Right ventricle myocardium superior (tissue), 1 donor: Measurements from ENCODE around the gene TGFBR2. TPM values are rescaled to one million over a fixed set of nuclear protein-coding genes. Genes with fewer than 3 reads are reported as not detected.

Experiments
- ATAC-seq: fragments of 200-7000 bp; cut with Tn5 transposase; one replicate; pipeline ENCODE4 v1.9.1; 2020; ENCODE audit warnings: mild to moderate bottlenecking; ENCODE audit not compliant: poor library complexity
- DNase-seq: peaks from one replicate; pipeline ENCODE4 v3.0.0-alpha.2; 2020
- intact Hi-C: fragments of 100-400 bp; cut with DNase I; formaldehyde crosslinking; loops from one replicate; pipeline ENCODE4 v1.11.2; 2022
- total RNA-seq: library from RNA; stranded (reverse); fragmentation: NEBNext Ultra II Directional; extraction: Animal tissue kit (Norgen Biotek cat#: 25700); gene quantifications from one replicate; pipeline ENCODE4 v1.2.1, GENCODE V29; 2021
- donor health status: DM: no; HTN: yes; CAD: no; lungs with severe emphysema.

The TGFBR2 gene
- total RNA-seq, 1 donor from 2014 or later: 168 TPM

DNA sequence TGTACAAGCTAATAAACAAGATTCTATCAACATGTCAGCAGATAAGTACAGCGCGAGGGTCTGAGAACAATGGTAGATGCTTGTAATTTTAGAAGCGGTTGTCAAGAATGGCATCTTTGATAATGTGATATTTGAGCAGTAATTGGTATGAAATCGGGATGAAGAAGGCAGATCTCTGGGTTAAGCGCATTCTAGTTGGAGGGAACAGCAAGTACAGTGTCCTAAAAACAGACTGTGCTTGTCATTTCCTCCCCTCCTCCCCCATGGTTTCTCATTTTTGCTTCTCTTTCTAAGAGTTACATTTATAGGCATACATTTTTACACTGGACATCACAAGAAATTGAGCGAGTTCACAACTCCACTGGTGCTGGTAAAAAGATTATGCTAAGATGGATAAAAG, 23.3 kb downstream of the TGFBR2 start:
- ATAC-seq (peak; percentile 41), DNase-seq (no peak)
- intact Hi-C loops: no loop called here

DNA sequence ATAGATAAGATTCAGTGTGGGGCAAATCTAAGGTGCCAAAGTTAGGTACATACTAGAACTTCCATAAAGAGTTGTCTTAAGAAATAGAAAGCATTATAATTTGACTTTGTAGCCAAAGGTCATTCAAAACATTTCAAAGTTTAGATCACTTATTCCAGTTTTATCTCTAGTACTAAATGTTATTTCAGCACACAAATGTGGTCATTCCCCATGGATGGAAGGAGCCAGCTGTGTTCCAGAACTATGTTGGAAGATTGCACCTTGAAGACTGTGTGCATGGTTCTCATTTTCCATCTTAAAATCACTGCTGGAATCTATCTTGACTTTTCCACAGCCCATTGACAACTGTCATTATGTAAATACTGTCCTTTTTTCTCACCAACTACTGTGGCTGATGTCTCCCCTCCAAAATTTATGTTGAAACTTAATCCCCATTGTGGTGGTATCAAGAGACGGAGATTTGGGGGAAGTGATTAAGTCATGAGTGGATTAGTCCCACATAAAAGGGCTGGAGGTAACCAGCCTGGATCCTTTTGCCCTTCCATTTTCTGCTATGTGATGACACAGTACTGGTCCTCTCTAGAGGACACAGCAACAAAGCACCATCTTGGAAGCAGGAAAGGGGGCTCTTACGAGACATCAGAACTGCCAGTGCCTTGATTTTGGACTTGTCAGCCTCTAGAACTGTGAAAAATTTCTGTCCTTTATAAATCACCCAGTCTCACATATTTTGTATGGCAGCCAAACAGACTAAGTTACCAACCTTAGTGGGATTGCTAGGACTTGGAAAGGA, 24.0 kb downstream of the TGFBR2 start:
- intact Hi-C loops: no loop called here
- no peak for DNase-seq
- ATAC-seq: peak; percentile 51

DNA sequence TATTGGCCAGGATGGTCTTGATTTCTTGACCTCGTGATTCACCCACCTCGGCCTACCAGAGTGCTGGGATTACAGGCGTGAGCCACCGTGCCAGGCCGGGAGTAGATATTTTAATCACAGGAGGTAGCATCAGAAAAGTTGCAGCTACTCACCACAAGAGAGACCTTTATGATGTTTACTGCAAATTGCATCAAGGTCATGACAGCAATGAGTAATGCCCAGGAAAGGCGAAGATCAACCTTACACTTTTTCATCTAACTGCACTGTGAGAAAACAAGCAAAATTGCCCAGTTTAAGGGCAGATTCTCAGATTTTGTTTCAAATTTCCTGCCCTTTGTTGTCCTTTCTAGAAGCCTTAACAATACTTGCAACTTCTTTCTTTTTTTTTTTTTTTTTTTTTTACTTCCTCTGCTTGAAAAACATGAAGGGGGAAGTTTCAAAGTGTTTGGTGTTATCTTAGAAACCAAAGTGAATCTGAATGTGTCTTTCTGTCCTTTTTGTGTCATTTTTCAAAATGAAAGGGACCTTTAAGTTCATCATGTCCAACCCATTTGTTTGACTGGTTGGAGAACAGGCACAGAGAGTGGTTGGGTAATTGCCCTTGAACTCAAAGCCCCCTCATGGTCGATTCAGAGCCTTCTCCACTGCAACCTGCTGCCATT, 25.0 kb downstream of the TGFBR2 start:
- intact Hi-C loops: no loop called here

DNA sequence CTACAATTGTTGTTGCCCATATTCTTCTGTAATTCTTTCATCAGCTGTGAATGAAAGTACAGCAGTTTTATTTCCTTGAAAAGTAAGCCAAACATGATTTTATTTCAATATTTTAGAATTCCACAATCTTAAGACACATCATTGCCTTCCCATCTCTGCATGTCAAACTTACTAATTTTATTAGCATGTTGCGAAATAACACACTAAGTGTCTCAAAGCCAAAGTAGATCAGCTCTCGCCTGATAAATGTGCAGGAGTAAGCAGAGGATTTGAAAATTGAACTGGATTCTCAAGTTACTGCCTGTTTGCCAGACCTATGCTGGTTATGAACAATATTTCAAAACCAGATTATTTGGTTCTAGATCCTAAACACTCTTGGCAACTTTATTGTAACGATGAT, 25.7 kb downstream of the TGFBR2 start:
- ATAC-seq: peak; percentile 3
- DNase-seq: no peak
- intact Hi-C loops: no loop called here

More for the DNA sequence above, 25.0 kb downstream of the TGFBR2 start:
- DNase-seq (no peak), ATAC-seq (no peak)

DNA sequence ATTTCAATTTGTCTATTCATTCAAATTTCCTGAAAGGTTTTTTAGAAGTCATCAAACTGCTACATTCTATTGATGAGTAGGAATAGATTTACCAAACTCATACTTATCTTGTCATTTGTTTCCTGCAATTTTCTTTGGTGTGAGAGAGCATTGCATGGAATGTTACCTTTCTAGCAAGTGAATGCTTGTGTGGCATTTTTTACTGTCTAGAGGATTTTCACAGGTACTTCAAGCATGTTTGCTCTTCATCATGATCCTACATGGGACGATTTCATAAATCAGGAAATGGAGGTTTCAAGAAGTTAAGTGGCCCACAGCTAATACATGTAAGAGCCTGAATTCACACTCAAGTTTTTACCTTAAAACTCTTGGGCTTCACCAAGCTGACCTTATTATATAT, 26.1 kb downstream of the TGFBR2 start:
- no peak for DNase-seq
- ATAC-seq: no peak
- intact Hi-C loops: no loop called here

DNA sequence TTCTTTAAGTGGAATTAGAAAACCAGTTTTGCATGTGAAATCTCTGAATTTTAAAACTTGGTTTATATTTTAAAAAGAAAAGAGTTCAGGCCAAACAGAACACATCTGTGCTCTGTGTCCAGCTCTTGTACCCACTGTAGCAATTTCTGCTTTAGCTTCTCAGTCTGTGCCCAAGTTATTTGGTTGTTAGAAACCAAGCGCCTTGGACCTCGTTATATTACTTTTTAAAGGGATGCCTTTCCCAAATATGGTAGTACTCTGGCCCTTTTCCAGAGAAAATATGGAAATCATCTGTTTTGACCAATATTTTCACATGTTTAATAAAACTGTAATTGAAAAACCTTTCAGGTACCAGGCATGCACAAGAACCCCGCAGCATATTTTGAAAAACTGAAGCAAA, 27.3 kb downstream of the TGFBR2 start:
- no peak for DNase-seq
- no peak for ATAC-seq
- intact Hi-C loops: no loop called here

DNA sequence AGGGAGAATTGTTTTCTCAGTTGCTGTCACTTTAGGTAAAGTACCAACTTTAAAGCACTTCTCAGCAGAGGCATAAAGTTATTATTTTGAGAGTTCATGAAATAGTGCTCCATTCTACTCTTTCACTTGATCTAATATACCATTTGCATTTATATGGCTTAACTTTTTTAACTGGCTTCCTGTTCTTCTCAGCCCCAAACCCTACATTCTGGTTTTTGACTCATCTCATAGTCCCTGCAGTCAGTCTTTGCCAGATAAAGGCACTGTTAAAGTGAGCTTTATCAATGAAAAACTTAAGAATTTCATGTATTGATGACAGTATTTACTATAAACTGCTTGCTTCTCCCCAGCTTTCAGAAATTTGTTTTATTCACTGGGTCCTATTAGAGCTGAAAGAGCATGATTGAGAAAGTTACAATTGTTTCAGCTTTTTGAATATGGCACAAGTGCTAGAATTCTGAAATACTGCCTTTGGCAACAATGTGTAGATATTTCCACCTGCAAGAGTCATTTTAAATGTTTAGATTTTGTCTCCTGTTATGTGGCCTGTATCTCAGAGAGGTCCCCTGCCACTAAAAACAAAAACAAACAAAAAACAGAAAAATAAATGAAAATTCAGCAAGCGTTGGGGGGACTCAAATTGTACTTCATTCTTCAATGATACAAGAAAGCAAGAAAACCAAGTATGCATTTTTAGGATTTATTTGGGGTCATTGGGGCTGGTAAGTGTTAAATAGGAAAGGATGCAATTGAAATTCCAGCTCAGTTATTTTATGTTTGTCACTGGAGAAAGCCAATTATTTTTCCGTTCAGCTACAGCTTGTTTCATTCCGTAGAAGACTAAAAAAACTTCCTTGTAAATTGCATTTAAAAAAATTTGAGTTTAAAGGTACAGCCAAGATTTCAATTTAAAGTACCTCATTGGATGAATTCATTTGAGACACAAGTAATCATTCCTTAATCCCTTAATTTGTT, 28.6 kb downstream of the TGFBR2 start:
- DNase-seq (no peak), ATAC-seq (no peak)
- intact Hi-C loops: no loop called here

DNA sequence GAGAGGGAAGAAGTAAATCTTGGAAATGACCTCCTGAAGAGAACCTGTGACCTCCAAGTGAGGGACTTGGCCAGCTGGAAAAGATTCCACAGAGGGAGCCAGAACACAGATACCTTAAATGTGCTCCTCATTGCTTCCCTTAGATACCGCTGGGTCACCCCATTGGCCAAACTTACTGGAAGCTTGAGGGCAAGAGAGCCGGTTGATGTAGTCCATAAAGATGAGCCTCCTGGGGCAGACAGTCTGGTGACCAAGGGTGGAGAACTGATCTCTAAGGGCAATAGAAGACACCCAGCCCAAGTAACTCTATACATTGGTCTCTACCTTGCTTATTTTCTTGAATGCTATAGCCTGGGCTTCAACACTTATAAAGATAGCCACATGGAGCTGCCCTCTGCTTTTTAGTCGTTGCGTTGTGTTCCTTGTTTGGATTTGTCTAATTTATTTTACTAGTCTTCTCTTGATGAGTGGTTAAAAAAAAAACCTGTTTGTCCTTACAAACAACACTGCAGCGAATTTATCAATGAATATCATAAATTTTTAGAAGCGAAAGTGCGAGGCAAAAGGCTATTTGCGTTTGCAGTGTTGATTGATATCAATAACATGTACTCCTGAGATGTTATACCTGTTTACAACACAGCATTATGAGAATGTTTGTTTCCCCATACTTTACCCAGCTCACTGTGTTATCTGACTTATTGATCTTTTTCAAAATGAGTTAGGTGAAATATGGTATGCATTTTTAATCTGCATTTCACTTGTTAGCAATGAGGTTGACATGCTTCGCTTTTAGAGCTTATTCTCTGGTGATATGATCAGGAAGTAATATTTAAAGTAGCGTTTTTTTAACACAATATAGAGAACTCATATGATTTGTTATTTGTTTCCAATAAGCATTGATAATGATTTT, 31.2 kb downstream of the TGFBR2 start:
- no peak for DNase-seq
- intact Hi-C loops: no loop called here
- no peak for ATAC-seq

DNA sequence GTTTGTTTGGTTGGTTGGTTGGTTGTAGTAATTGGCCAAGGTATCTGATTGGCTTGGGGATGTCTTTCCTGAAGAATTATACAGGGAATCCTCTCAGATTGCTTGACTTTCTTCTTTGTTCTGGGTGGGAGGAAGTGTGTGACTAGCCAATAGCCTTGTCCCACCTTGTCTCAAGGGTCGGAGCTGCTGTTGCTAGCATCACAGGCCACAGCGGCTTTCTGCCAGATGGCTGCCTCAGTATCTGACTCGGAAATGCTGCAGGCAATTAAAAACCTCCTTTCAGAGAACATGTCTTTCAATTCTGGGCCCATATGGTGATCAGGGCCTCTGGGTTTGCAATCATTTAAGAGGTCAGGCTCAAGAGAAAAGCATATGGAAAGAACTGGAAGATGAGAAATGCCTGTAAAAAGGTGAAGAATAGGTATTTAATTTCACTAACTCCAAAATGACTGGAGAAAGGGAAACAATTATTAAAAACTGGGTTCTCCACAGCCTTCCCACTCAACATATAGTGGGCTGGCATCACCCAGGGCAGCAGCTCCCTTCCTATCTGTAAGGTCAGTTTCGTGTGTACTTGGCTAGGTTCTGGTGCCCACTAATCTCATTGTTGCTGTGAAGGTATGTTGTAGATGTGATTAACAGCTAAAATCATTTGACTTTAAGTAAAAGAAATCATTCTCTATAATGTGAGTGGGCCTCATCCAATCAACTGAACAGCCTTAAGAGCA, 32.4 kb downstream of the TGFBR2 start:
- peak; percentile 67 for DNase-seq
- peak; percentile 47 for ATAC-seq
- intact Hi-C loops: no loop called here

DNA sequence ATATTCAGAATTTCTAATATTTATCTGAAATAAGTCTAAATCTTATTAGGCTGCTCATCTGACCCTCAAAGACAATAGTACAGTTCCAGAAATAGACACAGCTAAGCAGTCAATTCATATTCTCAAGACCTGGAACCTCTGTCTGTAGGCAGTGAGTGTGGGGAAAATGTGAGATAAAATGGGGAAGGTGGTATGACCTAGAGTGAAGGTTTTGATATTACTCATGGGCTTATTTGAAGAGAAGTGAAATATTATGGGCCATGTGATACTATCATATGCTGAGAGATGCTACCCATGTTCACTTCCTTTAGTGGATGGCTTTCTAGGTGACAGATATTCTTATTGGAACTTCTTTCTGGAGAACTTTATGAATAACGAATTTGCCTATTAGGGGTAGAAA, 33.5 kb downstream of the TGFBR2 start:
- no peak for ATAC-seq
- DNase-seq: no peak
- intact Hi-C loops: no loop called here

DNA sequence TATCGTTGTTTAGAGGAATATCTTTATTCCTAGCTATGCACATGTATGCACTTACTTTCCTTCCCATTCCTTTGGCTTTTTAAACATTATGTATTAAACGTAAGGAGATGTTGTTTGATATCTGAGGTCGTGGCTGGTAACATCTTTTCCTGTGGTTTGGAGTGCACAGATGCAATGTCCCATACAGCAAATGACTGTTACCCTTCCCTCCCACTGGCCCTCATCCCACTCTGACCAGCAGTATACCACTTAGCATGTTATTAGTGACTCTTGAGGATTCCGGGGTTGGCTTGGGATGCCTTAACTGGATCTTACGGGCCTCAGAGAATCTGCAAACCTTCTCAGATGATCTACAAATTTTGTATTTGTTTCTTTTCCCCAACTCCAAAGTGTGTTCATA, 34.5 kb downstream of the TGFBR2 start:
- no peak for DNase-seq
- ATAC-seq: no peak
- intact Hi-C loops: no loop called here

DNA sequence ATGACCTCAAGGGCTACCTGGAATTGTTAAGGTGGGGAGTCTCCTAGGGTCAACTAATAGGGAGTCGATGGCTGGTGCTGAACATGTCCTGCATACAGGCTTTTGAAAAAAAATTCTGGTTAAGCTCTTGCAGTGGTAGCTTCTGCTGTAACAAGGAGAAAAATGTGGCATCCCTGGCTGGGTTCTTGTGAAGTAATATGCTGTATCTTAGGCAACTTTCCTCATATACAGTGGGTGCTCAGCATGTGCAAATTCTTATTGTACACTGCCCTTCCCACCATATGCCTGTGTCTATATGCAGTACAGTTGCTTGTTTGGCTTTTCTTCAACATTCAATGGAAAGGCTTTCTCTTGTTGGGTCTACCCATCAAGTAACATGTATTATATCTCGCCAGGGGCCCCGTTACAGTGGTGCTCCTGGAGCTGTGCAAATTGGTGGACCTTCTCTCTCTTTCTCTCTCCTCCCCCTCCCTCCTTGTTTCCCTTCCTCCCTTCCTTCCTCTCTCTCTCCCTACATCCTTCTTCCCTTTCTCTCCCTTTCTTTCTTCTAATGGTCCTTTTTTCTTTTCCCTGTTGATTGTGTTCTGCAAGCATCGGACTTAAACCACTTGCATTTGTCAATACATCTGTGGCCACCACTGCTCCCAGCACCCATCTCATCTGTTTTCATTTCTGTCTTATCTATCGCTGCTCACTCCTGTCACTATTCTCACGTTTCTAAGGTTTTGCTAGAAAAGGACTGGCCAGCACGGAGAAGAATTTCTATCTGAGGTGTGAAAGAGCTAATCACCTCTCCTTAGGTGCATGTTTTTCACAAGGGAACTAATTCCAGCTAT, 35.2 kb downstream of the TGFBR2 start:
- DNase-seq: no peak
- intact Hi-C loops: no loop called here
- ATAC-seq: no peak

DNA sequence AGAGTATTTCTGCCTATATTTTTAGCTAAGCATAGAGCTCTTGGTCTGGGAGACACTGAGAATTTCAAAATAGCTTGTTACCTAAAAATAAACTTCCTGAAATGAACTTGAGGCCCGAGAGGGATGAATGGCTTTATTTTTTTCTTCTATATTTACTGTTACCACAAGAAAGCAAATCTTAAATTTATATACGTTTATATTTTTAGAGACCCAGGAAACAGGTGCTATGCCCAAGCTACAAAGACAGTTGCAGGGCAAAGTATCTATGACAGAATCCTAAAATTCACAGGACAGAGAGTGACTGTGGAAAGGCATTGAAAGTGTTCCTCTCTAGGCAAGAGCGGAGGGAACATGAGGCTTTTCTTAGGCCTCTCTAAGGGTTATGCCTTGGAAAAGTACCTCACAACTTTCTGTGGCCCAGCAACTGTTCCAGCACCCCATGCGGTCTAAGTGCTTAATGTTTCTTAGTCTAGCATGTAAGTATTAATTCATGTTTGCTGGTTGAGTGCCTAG, 36.5 kb downstream of the TGFBR2 start:
- ATAC-seq (peak; percentile 42), DNase-seq (no peak)
- intact Hi-C loops: no loop called here

DNA sequence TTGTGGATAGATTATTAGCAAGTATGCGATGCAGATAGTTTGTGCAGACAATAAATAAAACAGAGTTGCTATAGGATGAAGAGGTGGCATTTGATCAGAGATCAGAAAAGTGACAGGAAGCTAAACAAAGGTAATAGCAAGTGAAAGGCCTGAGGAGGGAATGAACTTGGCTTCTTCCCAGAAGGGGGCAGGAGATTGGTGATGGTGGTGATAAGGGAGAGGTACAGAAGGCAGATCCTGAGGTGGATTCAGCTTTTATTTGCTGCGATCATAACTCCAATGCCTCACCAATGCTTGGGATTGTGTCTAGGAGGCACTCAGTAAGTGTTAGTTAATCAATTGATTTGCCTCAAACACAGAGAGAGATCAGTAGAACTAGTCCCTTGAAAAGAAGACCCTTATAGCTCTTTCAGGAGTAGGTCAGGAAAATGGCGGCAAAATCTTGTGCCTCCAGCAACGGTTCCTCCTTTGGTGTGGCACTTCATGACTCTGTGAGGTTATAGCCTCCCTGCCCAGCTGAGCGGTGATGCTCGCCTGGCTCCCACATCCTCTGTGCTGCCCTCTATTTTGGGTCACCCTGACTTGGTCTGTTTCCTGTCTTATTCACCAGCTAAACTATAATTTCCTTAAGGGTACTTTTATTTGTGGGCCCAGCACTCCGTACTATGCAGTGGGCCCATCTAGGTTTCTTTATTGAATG, 37.5 kb downstream of the TGFBR2 start:
- DNase-seq (no peak), ATAC-seq (peak; percentile 4)
- intact Hi-C loops: no loop called here

DNA sequence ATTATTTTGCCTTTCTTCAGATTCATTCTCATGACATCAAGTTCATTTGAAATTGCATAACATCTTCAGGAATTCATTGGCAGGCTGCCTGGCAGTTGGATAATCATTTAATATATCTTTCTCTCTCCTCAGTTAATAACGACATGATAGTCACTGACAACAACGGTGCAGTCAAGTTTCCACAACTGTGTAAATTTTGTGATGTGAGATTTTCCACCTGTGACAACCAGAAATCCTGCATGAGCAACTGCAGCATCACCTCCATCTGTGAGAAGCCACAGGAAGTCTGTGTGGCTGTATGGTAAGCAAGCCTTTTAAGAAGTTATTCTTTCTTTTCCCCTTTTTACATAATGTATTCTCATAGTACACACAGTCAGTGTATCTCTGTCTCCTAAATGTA, 38.2 kb downstream of the TGFBR2 start:
- intact Hi-C loops: no loop called here
- DNase-seq (no peak), ATAC-seq (peak; percentile 5)

DNA sequence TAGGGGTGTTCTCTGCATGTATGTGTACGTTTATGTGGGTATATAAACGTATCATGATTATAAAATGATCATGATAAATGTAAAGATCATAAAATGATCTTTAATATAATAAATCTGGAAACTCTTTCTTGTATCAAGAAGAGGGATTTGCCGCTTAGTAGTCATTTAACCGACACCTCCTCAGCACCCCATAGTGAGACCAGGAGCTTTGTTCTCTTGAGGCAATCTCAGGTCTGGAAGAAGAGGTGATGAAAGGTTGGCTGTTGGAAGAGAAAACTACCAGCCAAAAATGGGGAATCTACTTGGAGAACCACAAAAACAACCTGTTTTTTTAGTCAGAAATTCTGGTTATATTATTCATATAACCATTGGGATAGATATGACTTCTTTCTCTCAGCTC, 38.7 kb downstream of the TGFBR2 start:
- ATAC-seq (no peak), DNase-seq (no peak)
- intact Hi-C loops: no loop called here
